Activated CD8-positive, alpha-beta memory T cell treated with anti-CD3 and anti-CD28 coated beads, Interleukin-2, amount 50 U/mL, for 24 hours (primary cell): ENCODE results near the gene CCNI2.
"Not testable (repeated sequence)": the region's sequence is repeated elsewhere in the genome, so short reads cannot be mapped to it uniquely, and the experiment has no call there.

Source experiments
- DNase-seq: peaks from one replicate; pipeline ENCODE4 v3.0.0-alpha.2; 2020; ENCODE audit errors: extremely low read depth

Gene CCNI2

DNA sequence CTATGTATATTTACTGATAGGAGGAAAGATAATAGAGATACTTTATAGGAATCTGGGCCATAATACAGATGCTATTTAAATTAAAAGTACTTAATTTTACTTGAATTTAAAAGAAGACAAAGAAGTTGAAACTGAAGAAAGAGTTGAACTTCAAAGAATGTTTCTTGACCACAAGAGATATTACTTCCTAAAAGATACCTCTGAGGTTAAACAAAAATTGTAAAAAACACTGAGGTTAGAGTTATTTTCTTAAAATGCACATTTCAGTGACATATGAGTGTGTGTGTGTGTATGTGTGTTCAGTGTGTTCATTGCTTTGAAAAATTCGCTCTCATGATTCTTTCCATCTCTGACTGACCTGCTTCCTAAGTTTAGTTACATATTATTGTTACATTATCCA is 33.4 kb downstream of the CCNI2 start:
- DNase-seq, result no peak

DNA sequence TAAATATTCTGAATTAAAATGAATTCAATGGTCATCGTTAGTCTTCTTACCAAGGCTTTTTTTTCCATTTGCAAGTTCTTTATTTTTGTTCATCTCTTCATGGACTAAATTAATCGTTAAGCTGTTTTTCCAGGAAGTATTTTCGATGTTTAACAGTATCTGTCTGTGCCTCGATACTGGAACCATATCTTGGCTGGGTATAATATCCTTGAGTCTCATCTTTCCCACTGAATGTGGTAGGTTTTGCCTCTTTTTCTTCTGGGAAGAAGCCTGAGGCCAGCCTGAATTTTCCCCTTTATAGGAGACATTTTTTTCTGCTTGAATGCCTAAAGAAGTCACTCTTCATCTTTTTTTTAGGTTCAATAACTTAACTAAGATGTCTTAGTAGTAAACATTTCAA is 33.8 kb downstream of the CCNI2 start:
- DNase-seq, result no peak

GRCh38 chr5:132782101-132782500 is 34.9 kb downstream of the CCNI2 start:
- no peak for DNase-seq

- no peak for DNase-seq
These were observed 38.1 kb downstream of the CCNI2 start for GRCh38 chr5:132785365-132785764.

DNA sequence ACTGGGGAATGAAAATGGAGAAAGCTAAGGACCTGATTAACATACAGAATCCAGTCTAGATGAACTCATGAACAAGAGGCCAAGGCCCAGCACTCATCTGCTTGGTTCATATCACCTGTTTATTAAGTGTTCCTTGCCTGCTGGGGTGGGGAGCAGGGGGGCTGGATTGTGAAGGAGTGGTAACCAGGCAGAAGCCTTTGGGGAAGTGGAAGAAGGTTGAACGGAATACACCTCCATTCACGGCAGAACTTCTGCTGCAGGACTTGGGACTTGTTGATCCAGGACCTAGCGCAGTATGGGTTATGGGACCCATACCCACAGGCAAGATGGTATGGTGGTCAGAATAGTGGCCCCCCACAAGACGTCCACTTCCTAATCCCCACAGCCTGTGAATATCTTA is 38.6 kb downstream of the CCNI2 start:
- DNase-seq, result no peak

DNA sequence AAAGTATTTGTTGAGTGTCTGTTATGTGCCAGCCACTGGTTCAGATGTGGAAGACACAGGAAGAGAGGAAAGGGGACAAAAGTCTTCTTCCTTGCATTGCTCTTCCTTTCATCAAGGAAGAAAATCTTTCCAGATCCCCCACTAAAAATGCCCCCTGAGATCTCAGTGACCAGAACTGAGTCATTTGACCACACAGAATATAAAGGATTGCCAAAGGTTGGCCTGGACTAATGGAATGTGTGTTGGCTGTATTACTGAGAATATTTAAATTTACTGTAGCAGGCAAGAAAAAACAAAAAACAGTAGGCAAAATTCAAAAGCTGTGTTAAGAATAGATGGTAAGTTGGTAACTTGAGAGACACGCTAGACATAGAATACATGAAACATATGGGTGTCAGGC is 39.9 kb downstream of the CCNI2 start:
- DNase-seq, result no peak

GRCh38 chr5:132788508-132788907 is 41.3 kb downstream of the CCNI2 start:
- DNase-seq, result no peak

GRCh38 chr5:132788990-132789886 is 42.0 kb downstream of the CCNI2 start:
- no peak for DNase-seq

DNA sequence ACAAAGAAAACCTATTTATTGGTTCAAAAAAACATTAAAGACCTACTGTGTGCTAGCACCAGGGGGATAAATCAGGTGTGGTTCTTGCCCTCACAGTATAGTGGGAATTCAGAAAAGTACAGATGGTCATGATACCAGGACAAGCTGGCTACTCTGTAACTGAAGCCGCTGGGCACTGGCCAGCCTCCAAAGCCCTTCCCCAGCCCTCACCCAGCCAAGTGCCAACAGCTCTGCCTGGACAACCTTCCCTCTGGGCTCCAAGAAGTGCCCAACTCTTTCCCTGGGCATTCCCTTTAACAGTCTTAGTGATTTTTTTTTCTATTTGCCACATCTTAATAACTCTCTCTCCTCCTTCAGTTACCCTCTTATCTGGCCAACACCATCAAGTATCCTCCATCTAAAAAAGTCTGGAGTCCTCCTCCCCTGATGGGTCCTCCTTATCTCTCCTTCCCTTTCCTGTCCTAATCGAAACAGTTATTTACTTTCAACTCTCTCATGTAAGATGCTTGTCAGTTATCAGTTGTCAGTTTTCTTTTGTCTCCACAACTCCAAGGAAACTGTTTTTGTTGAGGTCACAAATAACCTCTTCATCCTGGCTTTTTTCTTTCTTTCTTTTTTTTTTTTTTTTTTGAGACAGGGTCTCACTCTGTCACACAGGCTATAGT is 43.1 kb downstream of the CCNI2 start:
- DNase-seq, result no peak

DNA sequence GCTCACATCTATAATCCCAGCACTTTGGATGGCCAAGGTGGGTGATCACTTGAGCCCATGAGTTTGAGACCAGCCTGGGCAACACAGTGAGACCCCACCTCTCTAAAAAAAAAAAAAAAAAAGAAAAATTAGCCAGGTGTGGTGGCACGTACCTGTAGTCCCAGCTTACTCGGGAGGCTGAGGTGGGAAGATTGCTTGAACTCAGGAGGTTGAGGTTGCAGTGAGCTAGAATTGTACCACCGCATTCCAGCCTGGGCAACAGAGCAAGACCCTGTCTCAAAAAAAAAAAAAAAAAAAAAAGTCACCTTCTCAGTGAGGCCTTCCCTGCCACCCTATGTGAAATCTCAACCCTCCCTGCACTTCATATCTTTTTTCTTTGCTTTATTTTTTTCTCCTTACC is 43.8 kb downstream of the CCNI2 start:
- DNase-seq, result no peak

DNA sequence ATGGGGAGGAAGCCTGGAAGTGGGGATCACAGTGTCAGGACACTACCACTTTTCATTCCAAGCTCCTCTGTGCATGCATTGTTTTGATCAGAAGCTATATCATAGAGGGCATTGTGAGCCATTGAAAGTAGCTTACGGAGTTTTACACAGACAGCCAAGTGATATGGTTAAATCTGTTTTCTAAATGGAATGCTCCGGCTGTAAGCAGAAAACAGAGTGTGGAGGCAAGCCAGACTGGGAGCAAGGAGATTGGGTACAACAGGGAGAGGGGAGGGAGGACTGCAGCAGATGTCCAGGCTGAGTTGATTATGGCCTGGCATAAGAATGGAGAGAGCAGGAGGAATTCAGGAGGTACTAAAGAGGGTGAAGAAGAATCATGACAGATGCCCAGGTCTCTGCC is 50.4 kb downstream of the CCNI2 start:
- DNase-seq, result no peak

GRCh38 chr5:132799392-132799791 is 52.2 kb downstream of the CCNI2 start:
- no peak for DNase-seq

DNA sequence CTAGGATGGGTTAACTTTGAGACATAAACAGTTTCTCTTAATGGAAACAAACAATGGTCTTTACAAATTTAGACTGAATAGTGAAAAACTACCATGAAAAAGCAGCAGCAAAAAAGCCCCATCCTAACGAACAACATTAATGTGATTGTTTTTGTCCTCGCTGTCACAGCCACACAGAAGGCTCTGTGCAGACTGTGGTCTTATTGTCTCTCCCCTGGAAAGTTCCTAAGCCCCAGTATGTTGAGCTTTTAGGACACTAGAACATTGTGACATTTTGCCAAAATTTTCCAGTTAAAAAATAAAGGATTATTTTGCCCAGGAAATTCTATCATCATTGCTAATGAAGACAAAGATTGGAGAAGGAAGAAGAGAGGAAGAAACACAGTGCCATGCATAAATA is 53.3 kb downstream of the CCNI2 start:
- DNase-seq, result no peak

- DNase-seq, result no peak
These were observed 54.9 kb downstream of the CCNI2 start for GRCh38 chr5:132802044-132802684.

GRCh38 chr5:132802685-132803066 is 55.5 kb downstream of the CCNI2 start:
- not testable (repeated sequence) for DNase-seq
